G401 (cell line): ENCODE results near the gene WWP2. TPM values are rescaled to one million over a fixed set of nuclear protein-coding genes. Genes with fewer than 3 reads are reported as not detected.
A peak's percentile ranks its signal among the peaks of the same experiment; 100 is the strongest.
"Not testable (repeated sequence)": the region's sequence is repeated elsewhere in the genome, so short reads cannot be mapped to it uniquely, and the experiment has no call there.

ENCODE experiments used
- DNase-seq: peaks from one replicate; pipeline ENCODE4 v3.0.0-alpha.2; 2015; ENCODE audit warnings: low spot score
- in situ Hi-C: cut with HindIII; loops from 2 replicates; pipeline ENCODE4 v1.10.0; 2016; ENCODE audit warnings: low sequenced_read_pairs, mixed read lengths
- total RNA-seq: library from RNA; depleted of rRNA; stranded (reverse); fragments of >200 nt; shearing (Covaris generic); gene quantifications from 2 replicates; pipeline ENCODE4 v1.2.3, GENCODE V29; 2014

The WWP2 gene
- total RNA-seq, 1 experiment from 2014 or later, result 24.3 TPM

- in situ Hi-C loops, result no loop called here
- DNase-seq, result no peak
Measured at GRCh38 chr16:69845181-69845580, 83.0 kb downstream of the WWP2 start.

GRCh38 chr16:69847643-69848042 lies 85.5 kb downstream of the WWP2 start:
- DNase-seq, result peak; percentile 32
- in situ Hi-C loops, result no loop called here

- peak; percentile 89 for DNase-seq
- in situ Hi-C loops, result no loop called here
Measured at GRCh38 chr16:69848637-69849545, 86.8 kb downstream of the WWP2 start.

GRCh38 chr16:69851491-69852240 lies 89.5 kb downstream of the WWP2 start:
- no peak for DNase-seq
- in situ Hi-C loops, result no loop called here

GRCh38 chr16:69852815-69853214 lies 90.7 kb downstream of the WWP2 start:
- DNase-seq, result no peak
- in situ Hi-C loops, result no loop called here

GRCh38 chr16:69853481-69853880 lies 91.3 kb downstream of the WWP2 start:
- in situ Hi-C loops, result no loop called here
- no peak for DNase-seq

- DNase-seq, in situ Hi-C loops: not testable (repeated sequence)
Measured at GRCh38 chr16:69854776-69855175, 92.6 kb downstream of the WWP2 start.

- in situ Hi-C loops, result no loop called here
- no peak for DNase-seq
Measured at GRCh38 chr16:69855592-69855991, 93.5 kb downstream of the WWP2 start.

- DNase-seq, result no peak
- in situ Hi-C loops, result no loop called here
Measured at GRCh38 chr16:69858191-69859104, 96.3 kb downstream of the WWP2 start.

- in situ Hi-C loops, result no loop called here
- DNase-seq, result peak; percentile 82
Measured at GRCh38 chr16:69859105-69859989, 97.2 kb downstream of the WWP2 start.

GRCh38 chr16:69860233-69861231 lies 98.4 kb downstream of the WWP2 start:
- peak; percentile 33 for DNase-seq
- in situ Hi-C loops, result no loop called here

GRCh38 chr16:69861292-69862030 lies 99.3 kb downstream of the WWP2 start:
- in situ Hi-C loops, result no loop called here
- peak; percentile 90 for DNase-seq

- in situ Hi-C loops, result no loop called here
- DNase-seq, result no peak
Measured at GRCh38 chr16:69863401-69864281, 101.5 kb downstream of the WWP2 start.

GRCh38 chr16:69865701-69866100 lies 103.6 kb downstream of the WWP2 start:
- DNase-seq, result no peak
- in situ Hi-C loops, result no loop called here

GRCh38 chr16:69867784-69868560 lies 105.8 kb downstream of the WWP2 start:
- no peak for DNase-seq
- in situ Hi-C loops, result no loop called here
